Measurements from ENCODE around the gene LGI1.
"Not testable (repeated sequence)": the region's sequence is repeated elsewhere in the genome, so short reads cannot be mapped to it uniquely, and the experiment has no call there.

Gene LGI1

GRCh38 chr10:93807371-93807770, 49.6 kb downstream of the LGI1 start:
- DNase-seq: no peak

GRCh38 chr10:93812659-93813338, 55.1 kb downstream of the LGI1 start:
- no peak for DNase-seq

- DNase-seq: peak; percentile 30
Measured at GRCh38 chr10:93813507-93814465, 56.0 kb downstream of the LGI1 start.

- DNase-seq: peak; percentile 3
Measured at GRCh38 chr10:93815304-93816096, 57.8 kb downstream of the LGI1 start.

GRCh38 chr10:93816123-93816747, 58.5 kb downstream of the LGI1 start:
- peak; percentile 80 for DNase-seq

- no peak for DNase-seq
Measured at GRCh38 chr10:93818086-93818485, 60.4 kb downstream of the LGI1 start.

GRCh38 chr10:93819520-93819919, 61.8 kb downstream of the LGI1 start:
- no peak for DNase-seq

- no peak for DNase-seq
Measured at GRCh38 chr10:93820434-93820833, 62.7 kb downstream of the LGI1 start.

- peak; percentile 38 for DNase-seq
Measured at GRCh38 chr10:93821051-93821772, 63.5 kb downstream of the LGI1 start.

GRCh38 chr10:93826355-93826754, 68.6 kb downstream of the LGI1 start:
- DNase-seq: peak; percentile 22

- DNase-seq: no peak
Measured at GRCh38 chr10:93827056-93827804, 69.5 kb downstream of the LGI1 start.

- not testable (repeated sequence) for DNase-seq
Measured at GRCh38 chr10:93831065-93831464, 73.3 kb downstream of the LGI1 start.

GRCh38 chr10:93835770-93836169, 78.0 kb downstream of the LGI1 start:
- DNase-seq: no peak

- no peak for DNase-seq
Measured at GRCh38 chr10:93837822-93838221, 80.1 kb downstream of the LGI1 start.

- no peak for DNase-seq
Measured at GRCh38 chr10:93838278-93838677, 80.5 kb downstream of the LGI1 start.

GRCh38 chr10:93841961-93842360, 84.2 kb downstream of the LGI1 start:
- no peak for DNase-seq

- DNase-seq: no peak
Measured at GRCh38 chr10:93844979-93845626, 87.4 kb downstream of the LGI1 start.
